NB4 (cell line): ENCODE data around the gene ADGRG1.

Experiments used
- DNase-seq: peaks from one replicate; pipeline ENCODE4 v3.0.0; 2010; ENCODE audit warnings: low read depth
- H3K4me3 ChIP-seq: one replicate; pipeline ENCODE4 v1.5.1; 2011; ENCODE audit warnings: mild to moderate bottlenecking, low read depth, low read length, moderate library complexity
- MYC ChIP-seq: IDR thresholded peaks from 2 replicates; pipeline ENCODE4 v1.6.1; 2011; ENCODE audit warnings: low read depth, low read length
- POLR2A ChIP-seq: IDR thresholded peaks from 2 replicates; pipeline ENCODE4 v1.6.1; 2011; ENCODE audit warnings: mild to moderate bottlenecking; ENCODE audit not compliant: insufficient read length; ENCODE audit errors: extremely low read depth
- TF ChIP-seq, protein P1 (sequence below): IDR thresholded peaks from 2 replicates; pipeline ENCODE4 v1.6.1; 2011; ENCODE audit warnings: low read depth, low read length
- TF ChIP-seq, protein P2 (sequence below): IDR thresholded peaks from one replicate; pipeline ENCODE4 v1.5.1; 2012; ENCODE audit warnings: low read depth, low read length

Gene ADGRG1

DNA sequence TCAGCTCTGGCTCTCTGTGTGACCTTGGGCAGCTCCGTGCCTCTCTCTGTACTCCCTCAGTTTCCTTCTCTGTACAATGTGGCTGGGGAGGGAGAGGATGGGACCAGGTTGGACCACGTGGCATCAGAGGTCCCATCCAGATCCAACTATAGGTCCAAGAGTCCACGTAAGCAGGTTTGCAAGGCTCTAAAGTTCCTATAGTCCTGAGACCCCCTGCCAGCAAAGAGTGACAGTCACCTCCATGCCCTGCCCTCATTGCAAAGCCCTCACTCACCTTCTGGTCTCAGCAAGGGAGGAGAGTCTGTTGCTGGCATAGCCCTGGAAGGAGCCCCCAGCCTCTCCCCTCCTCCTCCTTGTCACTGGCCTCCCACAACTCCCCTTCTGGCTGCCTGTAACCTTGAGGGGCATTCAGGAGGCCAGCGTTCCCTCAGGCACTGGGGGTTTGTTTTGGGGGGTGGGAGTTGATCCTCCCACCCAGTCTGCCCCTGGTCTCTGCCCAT lies 60.1 kb downstream of the ADGRG1 start:
- TF ChIP-seq, protein P1, sequence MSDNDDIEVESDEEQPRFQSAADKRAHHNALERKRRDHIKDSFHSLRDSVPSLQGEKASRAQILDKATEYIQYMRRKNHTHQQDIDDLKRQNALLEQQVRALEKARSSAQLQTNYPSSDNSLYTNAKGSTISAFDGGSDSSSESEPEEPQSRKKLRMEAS, result no peak
- DNase-seq, result peak; percentile 63
- H3K4me3 ChIP-seq, result no peak overlapping the region

- TF ChIP-seq, protein P1, result peak; percentile 42; the same call in 1 of the 2 replicates
- TF ChIP-seq MYC, result no peak
- H3K4me3 ChIP-seq, result peak overlapping the region; percentile 12
- no peak for DNase-seq
Measured at GRCh38 chr16:57688987-57689761, 60.7 kb downstream of the ADGRG1 start.

DNA sequence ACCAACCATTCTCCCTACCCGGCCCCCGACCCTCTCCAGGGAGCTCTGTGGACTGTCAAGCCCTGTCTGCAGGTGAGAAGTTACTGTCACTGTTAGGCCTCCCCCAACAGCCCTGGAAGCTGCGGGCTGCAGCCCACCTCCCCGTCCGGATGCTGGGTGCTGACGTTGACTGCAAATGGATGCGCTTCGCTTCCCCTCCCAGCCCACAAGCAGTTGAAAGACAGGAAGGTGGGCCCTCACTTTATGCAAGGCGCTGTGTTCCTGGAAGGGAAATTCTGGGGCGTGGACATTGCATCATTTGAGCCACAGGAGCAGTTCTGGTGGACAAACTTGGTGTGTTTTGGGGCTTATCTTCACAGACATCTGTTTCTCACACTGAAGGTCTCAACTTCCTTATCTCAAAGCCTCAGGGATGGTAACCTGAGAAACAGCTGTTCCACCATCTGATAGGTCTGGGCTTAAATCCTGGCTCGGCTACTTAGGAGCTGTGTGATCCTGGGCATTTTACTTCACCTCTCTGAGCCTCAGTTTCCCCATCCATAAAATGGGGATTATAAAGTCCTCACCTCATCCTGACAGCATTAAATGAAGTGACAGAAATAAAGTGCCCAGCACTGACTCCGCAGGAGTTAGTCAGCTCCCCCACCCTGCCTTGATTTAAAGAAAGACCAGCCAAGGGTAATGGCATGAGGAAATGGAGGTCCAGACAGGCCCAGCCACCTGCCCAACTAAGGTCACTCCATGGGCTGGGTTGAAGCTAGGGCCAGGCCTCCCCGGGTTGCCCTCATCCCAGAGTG lies 61.5 kb downstream of the ADGRG1 start:
- TF ChIP-seq, protein P1, result peak; percentile 73
- peak; percentile 90 for TF ChIP-seq MYC
- TF ChIP-seq, protein P2, sequence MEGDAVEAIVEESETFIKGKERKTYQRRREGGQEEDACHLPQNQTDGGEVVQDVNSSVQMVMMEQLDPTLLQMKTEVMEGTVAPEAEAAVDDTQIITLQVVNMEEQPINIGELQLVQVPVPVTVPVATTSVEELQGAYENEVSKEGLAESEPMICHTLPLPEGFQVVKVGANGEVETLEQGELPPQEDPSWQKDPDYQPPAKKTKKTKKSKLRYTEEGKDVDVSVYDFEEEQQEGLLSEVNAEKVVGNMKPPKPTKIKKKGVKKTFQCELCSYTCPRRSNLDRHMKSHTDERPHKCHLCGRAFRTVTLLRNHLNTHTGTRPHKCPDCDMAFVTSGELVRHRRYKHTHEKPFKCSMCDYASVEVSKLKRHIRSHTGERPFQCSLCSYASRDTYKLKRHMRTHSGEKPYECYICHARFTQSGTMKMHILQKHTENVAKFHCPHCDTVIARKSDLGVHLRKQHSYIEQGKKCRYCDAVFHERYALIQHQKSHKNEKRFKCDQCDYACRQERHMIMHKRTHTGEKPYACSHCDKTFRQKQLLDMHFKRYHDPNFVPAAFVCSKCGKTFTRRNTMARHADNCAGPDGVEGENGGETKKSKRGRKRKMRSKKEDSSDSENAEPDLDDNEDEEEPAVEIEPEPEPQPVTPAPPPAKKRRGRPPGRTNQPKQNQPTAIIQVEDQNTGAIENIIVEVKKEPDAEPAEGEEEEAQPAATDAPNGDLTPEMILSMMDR, result no peak
- DNase-seq, result peak; percentile 100
- H3K4me3 ChIP-seq, result peak overlapping the region; percentile 12

DNA sequence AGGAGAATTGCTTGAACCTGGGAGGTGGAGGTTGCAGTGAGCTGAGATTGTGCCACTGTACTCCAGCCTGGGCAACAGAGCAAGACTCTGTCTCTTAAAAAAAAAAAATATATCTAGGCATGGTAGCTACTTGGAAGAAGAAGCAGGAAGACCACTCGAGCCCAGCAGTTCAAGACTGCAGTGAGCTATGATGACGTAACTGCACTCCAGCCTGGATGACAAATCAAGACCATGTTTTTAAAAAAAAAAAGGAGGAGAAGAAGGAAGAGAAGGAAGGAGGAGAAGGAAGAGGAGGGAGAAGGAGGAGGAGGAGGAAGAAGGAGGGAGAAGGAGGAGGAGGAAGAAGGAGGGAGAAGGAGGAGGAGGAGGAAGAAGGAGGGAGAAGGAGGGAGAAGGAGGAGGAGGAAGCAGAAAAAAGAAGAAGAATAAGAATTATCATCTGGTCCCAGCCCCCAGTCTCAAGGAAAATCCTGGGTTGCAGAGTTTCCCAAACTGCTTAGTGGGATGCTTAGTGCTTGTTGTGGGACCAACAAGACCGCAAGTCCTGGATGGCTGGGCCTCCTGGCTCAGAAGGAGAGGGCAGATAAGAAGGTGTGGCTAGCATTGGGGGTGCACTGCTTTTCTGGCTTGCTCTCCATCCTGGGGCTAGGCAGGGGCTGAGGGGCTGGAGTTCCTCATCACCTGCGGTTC lies 62.5 kb downstream of the ADGRG1 start:
- TF ChIP-seq, protein P2, result no peak
- TF ChIP-seq, protein P1, result no peak
- DNase-seq, result peak; percentile 74
- no peak overlapping the region for H3K4me3 ChIP-seq

GRCh38 chr16:57692636-57693035 lies 64.2 kb downstream of the ADGRG1 start:
- TF ChIP-seq, protein P2, result no peak
- TF ChIP-seq POLR2A, result no peak
- TF ChIP-seq MYC, result no peak
- TF ChIP-seq, protein P1, result no peak
- no peak for DNase-seq
- no peak overlapping the region for H3K4me3 ChIP-seq

DNA sequence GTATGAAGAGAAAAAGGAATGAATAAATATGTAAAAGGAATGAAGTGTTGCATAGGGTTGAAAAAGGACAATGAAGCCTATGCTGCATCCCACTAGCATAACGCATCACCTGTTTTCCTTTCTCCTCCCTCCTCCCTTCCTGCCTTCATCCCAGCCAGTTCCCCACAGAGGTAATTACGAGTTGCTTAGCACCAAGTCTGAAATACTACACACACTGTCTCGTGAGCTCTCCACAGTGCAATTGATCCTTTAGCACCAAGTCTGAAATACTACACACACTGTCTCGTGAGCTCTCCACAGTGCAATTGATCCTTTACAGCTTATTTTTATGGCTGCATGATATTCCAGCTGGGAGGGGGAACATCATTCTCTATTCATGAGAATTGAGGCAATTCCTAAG lies 65.1 kb downstream of the ADGRG1 start:
- TF ChIP-seq, protein P1, result no peak
- TF ChIP-seq, protein P2, result no peak
- TF ChIP-seq POLR2A, result no peak
- no peak for DNase-seq
- no peak overlapping the region for H3K4me3 ChIP-seq
